ENCODE results near the gene FILIP1. TPM values are rescaled to one million over a fixed set of nuclear protein-coding genes. Genes with fewer than 3 reads are reported as not detected.

Gene FILIP1
- total RNA-seq, 1 donor = under 0.01 TPM

- TF ChIP-seq CTCF (IDR thresholded peaks at IDR 0.05; ENCODE audit: extremely low read depth, low read depth, low read length) = no peak
- Histone ChIP-seq H2AFZ (ENCODE audit: low read length) (no peak overlapping the region), H3K9me3 (ENCODE audit: low read depth, low read length) (no peaks in the 10 kb centered on the region), H3K27ac (ENCODE audit: low read depth, low read length) (no peak overlapping the region), H3K4me1 (ENCODE audit: insufficient read depth, low read length) (no peaks in the 10 kb centered on the region), H3K36me3 (ENCODE audit: insufficient read depth, low read length) (no peaks in the 10 kb centered on the region), H3K27me3 (ENCODE audit: insufficient read depth, low read length) (peaks cover 10% of the 10 kb centered on the region), H3K79me2 (ENCODE audit: insufficient read depth, low read length) (no peaks in the 10 kb centered on the region), H3K4me2 (ENCODE audit: insufficient read depth, low read length) (no peak overlapping the region), H4K20me1 (ENCODE audit: insufficient read depth, low read length) (no peaks in the 10 kb centered on the region), H3K4me3 (ENCODE audit: insufficient read depth, low read length) (no peak overlapping the region)
- no peak for DNase-seq (ENCODE audit: insufficient read length, low spot score, missing footprints)
These were observed 186.1 kb downstream of the FILIP1 start for GRCh38 chr6:75307364-75308004.

GRCh38 chr6:75306064-75306463 lies 187.5 kb downstream of the FILIP1 start:
- Histone ChIP-seq H3K36me3 (ENCODE audit: insufficient read depth, low read length) (no peaks in the 10 kb centered on the region), H2AFZ (ENCODE audit: low read length) (no peak overlapping the region), H3K27me3 (ENCODE audit: insufficient read depth, low read length) (peaks cover 7% of the 10 kb centered on the region), H3K79me2 (ENCODE audit: insufficient read depth, low read length) (no peaks in the 10 kb centered on the region), H3K4me3 (ENCODE audit: insufficient read depth, low read length) (no peak overlapping the region), H4K20me1 (ENCODE audit: insufficient read depth, low read length) (no peaks in the 10 kb centered on the region), H3K4me2 (ENCODE audit: insufficient read depth, low read length) (no peak overlapping the region), H3K27ac (ENCODE audit: low read depth, low read length) (no peak overlapping the region), H3K4me1 (ENCODE audit: insufficient read depth, low read length) (no peaks in the 10 kb centered on the region), H3K9me3 (ENCODE audit: low read depth, low read length) (no peaks in the 10 kb centered on the region)
- no peak for TF ChIP-seq CTCF (IDR thresholded peaks at IDR 0.05; ENCODE audit: extremely low read depth, low read depth, low read length)
- no peak for DNase-seq (ENCODE audit: insufficient read length, low spot score, missing footprints)

GRCh38 chr6:75305573-75305972 lies 188.0 kb downstream of the FILIP1 start:
- no peak for DNase-seq (ENCODE audit: insufficient read length, low spot score, missing footprints)
- Histone ChIP-seq H3K36me3 (ENCODE audit: insufficient read depth, low read length) (no peaks in the 10 kb centered on the region), H3K9me3 (ENCODE audit: low read depth, low read length) (no peaks in the 10 kb centered on the region), H3K27ac (ENCODE audit: low read depth, low read length) (no peak overlapping the region), H2AFZ (ENCODE audit: low read length) (no peak overlapping the region), H3K27me3 (ENCODE audit: insufficient read depth, low read length) (peaks cover 7% of the 10 kb centered on the region), H3K79me2 (ENCODE audit: insufficient read depth, low read length) (no peaks in the 10 kb centered on the region), H3K4me2 (ENCODE audit: insufficient read depth, low read length) (no peak overlapping the region), H4K20me1 (ENCODE audit: insufficient read depth, low read length) (no peaks in the 10 kb centered on the region), H3K4me1 (ENCODE audit: insufficient read depth, low read length) (no peaks in the 10 kb centered on the region), H3K4me3 (ENCODE audit: insufficient read depth, low read length) (no peak overlapping the region)
- TF ChIP-seq CTCF (IDR thresholded peaks at IDR 0.05; ENCODE audit: extremely low read depth, low read depth, low read length) = no peak

GRCh38 chr6:75302280-75302679 lies 191.3 kb downstream of the FILIP1 start:
- no peaks in the 10 kb centered on the region for H3K79me2 ChIP-seq (ENCODE audit: insufficient read depth, low read length)
- H3K9me3 ChIP-seq (ENCODE audit: low read depth, low read length) = no peaks in the 10 kb centered on the region
- H3K4me2 ChIP-seq (ENCODE audit: insufficient read depth, low read length) = no peak overlapping the region
- no peaks in the 10 kb centered on the region for H4K20me1 ChIP-seq (ENCODE audit: insufficient read depth, low read length)
- H3K36me3 ChIP-seq (ENCODE audit: insufficient read depth, low read length) = no peaks in the 10 kb centered on the region
- peaks cover 7% of the 10 kb centered on the region for H3K27me3 ChIP-seq (ENCODE audit: insufficient read depth, low read length)
- no peak overlapping the region for H3K4me3 ChIP-seq (ENCODE audit: insufficient read depth, low read length)
- H2AFZ ChIP-seq (ENCODE audit: low read length) = no peak overlapping the region
- no peak for TF ChIP-seq CTCF (IDR thresholded peaks at IDR 0.05; ENCODE audit: extremely low read depth, low read depth, low read length)
- H3K4me1 ChIP-seq (ENCODE audit: insufficient read depth, low read length) = no peaks in the 10 kb centered on the region
- no peak for DNase-seq (ENCODE audit: insufficient read length, low spot score, missing footprints)
- H3K27ac ChIP-seq (ENCODE audit: low read depth, low read length) = no peak overlapping the region
